MM.1S (cell line): Measurements from ENCODE around the gene AQP12A.

Experiments
- DNase-seq: peaks from one replicate; pipeline ENCODE4 v3.0.0-alpha.2; 2015
- H2AFZ ChIP-seq: fragments of 300-600 bp; sonication (generic); 2 replicates; pipeline ENCODE4 v1.6.0; 2016; ENCODE audit warnings: antibody characterized with exemption, low read length
- H3F3A ChIP-seq: fragments of 300-600 bp; sonication (generic); 2 replicates; pipeline ENCODE4 v1.6.1; 2016; ENCODE audit warnings: mild to moderate bottlenecking, antibody characterized with exemption, low read length, moderate library complexity, mixed read lengths; ENCODE audit not compliant: insufficient read depth
- H3K27ac ChIP-seq: fragments of 300-600 bp; sonication (generic); 2 replicates; pipeline ENCODE4 v1.5.1; 2016; ENCODE audit warnings: mild to moderate bottlenecking, low read length
- H3K27me3 ChIP-seq: fragments of 300-600 bp; sonication (generic); replicated peaks from 2 replicates; pipeline ENCODE4 v1.6.0; 2016; ENCODE audit warnings: low read length; ENCODE audit not compliant: insufficient read depth
- H3K36me3 ChIP-seq: fragments of 300-600 bp; sonication (generic); replicated peaks from 2 replicates; pipeline ENCODE4 v1.6.1; 2016; ENCODE audit warnings: mild to moderate bottlenecking, low read length, mixed read lengths; ENCODE audit not compliant: insufficient read depth
- H3K4me1 ChIP-seq: fragments of 300-600 bp; sonication (generic); 2 replicates; pipeline ENCODE4 v1.6.1; 2016; ENCODE audit warnings: low read length, mixed read lengths
- H3K4me2 ChIP-seq: fragments of 300-600 bp; sonication (generic); 2 replicates; pipeline ENCODE4 v1.6.0; 2016; ENCODE audit warnings: low read depth, low read length
- H3K4me3 ChIP-seq: fragments of 300-600 bp; sonication (generic); 2 replicates; pipeline ENCODE4 v1.5.1; 2016; ENCODE audit warnings: low read length, mixed read lengths
- H3K79me2 ChIP-seq: fragments of 300-600 bp; sonication (generic); 2 replicates; pipeline ENCODE4 v1.6.1; 2016; ENCODE audit warnings: mixed run types, low read length, mixed read lengths
- H3K9ac ChIP-seq: fragments of 300-600 bp; sonication (generic); 2 replicates; pipeline ENCODE4 v1.6.1; 2016; ENCODE audit warnings: low read length, mixed read lengths
- H3K9me2 ChIP-seq: fragments of 300-600 bp; sonication (generic); replicated peaks from 2 replicates; pipeline ENCODE4 v1.6.1; 2016; ENCODE audit warnings: mild to moderate bottlenecking, low read length, mixed read lengths; ENCODE audit not compliant: insufficient read depth
- H3K9me3 ChIP-seq: fragments of 300-600 bp; sonication (generic); replicated peaks from 2 replicates; pipeline ENCODE4 v1.6.1; 2016; ENCODE audit warnings: mild to moderate bottlenecking, low read length, mixed read lengths; ENCODE audit not compliant: insufficient read depth
- H4K20me1 ChIP-seq: fragments of 300-600 bp; sonication (generic); 2 replicates; pipeline ENCODE4 v1.6.1; 2016; ENCODE audit warnings: mild to moderate bottlenecking, low read length, moderate library complexity, mixed read lengths; ENCODE audit not compliant: insufficient read depth
- CTCF ChIP-seq: fragments of 300-600 bp; sonication (generic); IDR thresholded peaks from 2 replicates; pipeline ENCODE4 v1.5.1; 2016; ENCODE audit warnings: antibody characterized with exemption, low read length, mixed read lengths
- EZH2 ChIP-seq: fragments of 300-600 bp; sonication (generic); optimal IDR thresholded peaks from 2 replicates; pipeline ENCODE3; 2017; ENCODE audit warnings: low read depth, mild to moderate bottlenecking, antibody characterized with exemption, low read length, mixed read lengths
- EZH2phosphoT487 ChIP-seq: fragments of 300-600 bp; sonication (generic); IDR thresholded peaks from 2 replicates; pipeline ENCODE4 v1.6.1; 2018; ENCODE audit warnings: antibody characterized with exemption, low read length

AQP12A gene

DNA sequence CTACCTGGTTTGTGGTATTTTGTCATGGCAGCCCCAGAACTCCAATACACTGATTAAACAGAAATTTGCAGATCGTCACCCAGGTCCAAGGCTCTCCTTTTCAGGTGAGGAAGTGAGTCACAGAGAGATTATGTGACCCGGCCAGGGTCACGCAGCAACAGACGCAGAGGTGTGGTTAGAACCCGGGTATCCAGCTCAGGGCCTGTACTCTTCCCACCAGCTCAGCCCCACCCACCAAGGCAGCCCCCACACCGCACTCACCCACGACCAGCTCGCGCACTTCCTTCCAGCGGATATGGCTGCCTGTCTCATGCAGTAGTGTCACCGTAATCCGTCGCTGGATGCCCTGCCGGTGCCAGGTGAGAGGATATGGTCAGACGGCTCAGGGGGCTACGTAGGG is 48.1 kb downstream of the AQP12A start:
- Histone ChIP-seq H3K79me2 (no peaks in the 10 kb centered on the region), H3F3A (no peaks in the 10 kb centered on the region), H3K27ac (no peak overlapping the region), H3K27me3 (peaks cover 85% of the 10 kb centered on the region), H3K9me3 (no peaks in the 10 kb centered on the region), H4K20me1 (no peaks in the 10 kb centered on the region), H3K9ac (no peak overlapping the region), H3K36me3 (no peaks in the 10 kb centered on the region), H2AFZ (no peak overlapping the region), H3K4me1 (no peaks in the 10 kb centered on the region), H3K9me2 (no peaks in the 10 kb centered on the region), H3K4me2 (no peak overlapping the region), H3K4me3 (no peak overlapping the region)
- TF ChIP-seq EZH2, result no peak
- no peak for TF ChIP-seq EZH2phosphoT487
- no peak for TF ChIP-seq CTCF
- no peak for DNase-seq

DNA sequence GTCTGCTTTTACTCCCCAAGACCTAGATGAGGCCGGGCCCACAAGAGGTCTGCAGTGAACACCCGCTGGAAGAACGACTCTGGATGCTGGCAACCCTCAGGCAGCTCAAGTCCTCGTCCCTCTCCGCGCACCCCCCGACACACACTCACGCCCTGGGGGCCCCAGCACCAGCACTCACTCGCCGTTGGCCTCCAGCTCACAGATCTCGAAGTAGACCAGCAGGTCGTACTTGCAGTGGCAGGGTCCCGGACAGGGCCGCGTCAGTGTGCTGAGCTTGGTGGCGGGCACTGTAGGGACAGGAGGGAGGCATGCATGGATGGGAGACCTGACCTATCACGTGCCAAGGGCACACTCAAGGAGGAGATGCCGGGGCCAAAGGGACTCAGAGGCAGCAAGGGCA is 49.4 kb downstream of the AQP12A start:
- TF ChIP-seq EZH2phosphoT487 (no peak), EZH2 (no peak), CTCF (no peak)
- H3K4me1 ChIP-seq, result no peaks in the 10 kb centered on the region
- no peaks in the 10 kb centered on the region for H3K9me2 ChIP-seq
- H3F3A ChIP-seq, result no peaks in the 10 kb centered on the region
- no peak overlapping the region for H2AFZ ChIP-seq
- no peaks in the 10 kb centered on the region for H3K36me3 ChIP-seq
- no peak overlapping the region for H3K9ac ChIP-seq
- peaks cover 86% of the 10 kb centered on the region for H3K27me3 ChIP-seq
- no peak overlapping the region for H3K4me2 ChIP-seq
- H3K9me3 ChIP-seq, result no peaks in the 10 kb centered on the region
- DNase-seq, result no peak
- no peak overlapping the region for H3K27ac ChIP-seq
- no peaks in the 10 kb centered on the region for H3K79me2 ChIP-seq
- no peaks in the 10 kb centered on the region for H4K20me1 ChIP-seq
- no peak overlapping the region for H3K4me3 ChIP-seq

DNA sequence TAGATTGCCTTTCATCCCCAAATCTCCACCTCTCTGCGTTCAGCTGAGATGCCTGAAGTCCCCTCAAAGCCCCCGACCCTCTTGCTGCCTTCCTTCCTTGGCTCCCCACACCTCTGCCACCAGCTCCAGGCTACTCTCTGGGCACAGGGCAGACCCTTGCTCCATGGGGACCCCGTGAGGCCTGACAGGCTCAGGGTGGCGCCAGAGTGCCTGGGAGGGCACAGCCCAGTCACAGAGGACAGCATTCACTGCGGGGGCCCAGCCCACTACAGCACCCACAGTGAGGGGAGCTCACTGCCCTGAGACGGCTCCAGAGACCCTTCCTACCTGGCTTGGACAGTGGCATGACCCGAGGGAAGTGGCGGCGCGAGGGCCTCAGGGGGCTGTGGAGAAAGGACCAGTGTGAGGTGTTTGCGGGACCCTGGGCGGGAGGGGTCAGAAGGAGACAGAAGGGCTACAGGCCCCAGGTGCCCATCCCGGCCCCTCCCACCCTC is 51.0 kb downstream of the AQP12A start:
- TF ChIP-seq EZH2 (no peak), CTCF (no peak), EZH2phosphoT487 (no peak)
- Histone ChIP-seq H2AFZ (no peak overlapping the region), H3K9ac (no peak overlapping the region), H3K27me3 (peaks cover 88% of the 10 kb centered on the region), H3K36me3 (no peaks in the 10 kb centered on the region), H3K4me3 (no peak overlapping the region), H3K9me3 (no peaks in the 10 kb centered on the region), H4K20me1 (no peaks in the 10 kb centered on the region), H3F3A (no peaks in the 10 kb centered on the region), H3K4me2 (no peak overlapping the region), H3K4me1 (no peaks in the 10 kb centered on the region), H3K9me2 (no peaks in the 10 kb centered on the region), H3K79me2 (no peaks in the 10 kb centered on the region), H3K27ac (no peak overlapping the region)
- no peak for DNase-seq

DNA sequence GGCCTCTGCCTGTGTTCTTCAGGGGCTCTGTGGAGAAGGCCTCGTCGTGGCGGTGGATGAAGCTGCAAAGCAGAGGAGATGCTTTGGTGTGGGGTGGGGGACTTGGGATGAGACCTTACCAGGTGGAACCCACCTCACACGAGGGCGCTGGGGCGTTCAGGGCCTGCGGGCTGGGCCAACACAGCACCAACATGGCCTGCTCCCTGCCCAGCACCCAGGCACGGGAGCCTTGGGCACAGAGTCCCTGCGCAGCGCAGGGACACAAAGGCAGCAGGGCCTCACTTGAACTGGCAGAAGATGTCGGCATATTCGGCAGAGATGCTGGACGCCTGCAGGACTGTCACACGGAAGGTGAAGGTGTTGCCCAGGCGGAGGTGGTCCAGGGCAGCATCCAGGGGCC is 53.8 kb downstream of the AQP12A start:
- no peaks in the 10 kb centered on the region for H3K9me2 ChIP-seq
- H3K27ac ChIP-seq, result no peak overlapping the region
- no peak overlapping the region for H3K4me2 ChIP-seq
- H4K20me1 ChIP-seq, result no peaks in the 10 kb centered on the region
- DNase-seq, result no peak
- H2AFZ ChIP-seq, result no peak overlapping the region
- H3K79me2 ChIP-seq, result no peaks in the 10 kb centered on the region
- H3K27me3 ChIP-seq, result peaks cover 93% of the 10 kb centered on the region
- no peak overlapping the region for H3K9ac ChIP-seq
- H3K36me3 ChIP-seq, result no peaks in the 10 kb centered on the region
- no peak for TF ChIP-seq EZH2
- TF ChIP-seq EZH2phosphoT487, result no peak
- TF ChIP-seq CTCF, result no peak
- H3K9me3 ChIP-seq, result no peaks in the 10 kb centered on the region
- no peaks in the 10 kb centered on the region for H3F3A ChIP-seq
- H3K4me3 ChIP-seq, result no peak overlapping the region
- no peaks in the 10 kb centered on the region for H3K4me1 ChIP-seq
